NB4 (cell line): ENCODE results near the gene PRRT1.
"Not testable (repeated sequence)": the region's sequence is repeated elsewhere in the genome, so short reads cannot be mapped to it uniquely, and the experiment has no call there.

Experiments used
- DNase-seq: peaks from one replicate; pipeline ENCODE4 v3.0.0; 2010; ENCODE audit warnings: low read depth
- H3K4me3 ChIP-seq: one replicate; pipeline ENCODE4 v1.5.1; 2011; ENCODE audit warnings: mild to moderate bottlenecking, low read depth, low read length, moderate library complexity
- CTCF ChIP-seq: IDR thresholded peaks from one replicate; pipeline ENCODE4 v1.5.1; 2012; ENCODE audit warnings: low read depth, low read length
- MAX ChIP-seq: IDR thresholded peaks from 2 replicates; pipeline ENCODE4 v1.6.1; 2011; ENCODE audit warnings: low read depth, low read length
- MYC ChIP-seq: IDR thresholded peaks from 2 replicates; pipeline ENCODE4 v1.6.1; 2011; ENCODE audit warnings: low read depth, low read length
- POLR2A ChIP-seq: IDR thresholded peaks from 2 replicates; pipeline ENCODE4 v1.6.1; 2011; ENCODE audit warnings: mild to moderate bottlenecking; ENCODE audit not compliant: insufficient read length; ENCODE audit errors: extremely low read depth

PRRT1 gene

DNA sequence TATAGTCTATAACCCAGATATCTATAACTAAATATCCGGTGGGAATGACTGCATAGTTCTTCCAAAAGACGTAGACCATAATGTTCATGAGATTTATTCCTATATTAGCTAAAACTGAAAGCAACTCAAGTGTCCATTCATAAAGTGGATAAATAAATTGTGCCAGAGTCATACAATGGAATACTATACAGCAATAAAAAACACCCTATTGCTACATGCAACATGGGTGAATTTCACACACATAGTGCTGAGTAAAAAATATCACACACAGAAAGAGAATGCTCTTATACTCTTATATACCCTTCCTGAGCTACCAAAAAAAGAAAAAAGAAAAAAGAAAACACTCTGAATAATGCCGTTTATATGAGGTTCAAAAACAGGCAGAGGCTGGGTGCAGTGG lies 49.5 kb downstream of the PRRT1 start:
- TF ChIP-seq POLR2A, result no peak
- TF ChIP-seq MAX, result no peak
- TF ChIP-seq CTCF, result no peak
- TF ChIP-seq MYC, result no peak
- DNase-seq, result no peak

GRCh38 chr6:32100251-32100650 lies 51.5 kb downstream of the PRRT1 start:
- not testable (repeated sequence) for H3K4me3 ChIP-seq, DNase-seq

More for the DNA sequence above, 49.5 kb downstream of the PRRT1 start:
- H3K4me3 ChIP-seq, result no peak overlapping the region
